Activated CD8-positive, alpha-beta memory T cell treated with anti-CD3 and anti-CD28 coated beads, Interleukin-2, amount 50 U/mL, for 4 hours (primary cell): ENCODE measurements around the gene FHL2.
"Not testable (repeated sequence)": the region's sequence is repeated elsewhere in the genome, so short reads cannot be mapped to it uniquely, and the experiment has no call there.

Experiments used
- DNase-seq: peaks from one replicate; pipeline ENCODE4 v3.0.0-alpha.2; 2020

FHL2 gene, protein sequence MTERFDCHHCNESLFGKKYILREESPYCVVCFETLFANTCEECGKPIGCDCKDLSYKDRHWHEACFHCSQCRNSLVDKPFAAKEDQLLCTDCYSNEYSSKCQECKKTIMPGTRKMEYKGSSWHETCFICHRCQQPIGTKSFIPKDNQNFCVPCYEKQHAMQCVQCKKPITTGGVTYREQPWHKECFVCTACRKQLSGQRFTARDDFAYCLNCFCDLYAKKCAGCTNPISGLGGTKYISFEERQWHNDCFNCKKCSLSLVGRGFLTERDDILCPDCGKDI

DNA sequence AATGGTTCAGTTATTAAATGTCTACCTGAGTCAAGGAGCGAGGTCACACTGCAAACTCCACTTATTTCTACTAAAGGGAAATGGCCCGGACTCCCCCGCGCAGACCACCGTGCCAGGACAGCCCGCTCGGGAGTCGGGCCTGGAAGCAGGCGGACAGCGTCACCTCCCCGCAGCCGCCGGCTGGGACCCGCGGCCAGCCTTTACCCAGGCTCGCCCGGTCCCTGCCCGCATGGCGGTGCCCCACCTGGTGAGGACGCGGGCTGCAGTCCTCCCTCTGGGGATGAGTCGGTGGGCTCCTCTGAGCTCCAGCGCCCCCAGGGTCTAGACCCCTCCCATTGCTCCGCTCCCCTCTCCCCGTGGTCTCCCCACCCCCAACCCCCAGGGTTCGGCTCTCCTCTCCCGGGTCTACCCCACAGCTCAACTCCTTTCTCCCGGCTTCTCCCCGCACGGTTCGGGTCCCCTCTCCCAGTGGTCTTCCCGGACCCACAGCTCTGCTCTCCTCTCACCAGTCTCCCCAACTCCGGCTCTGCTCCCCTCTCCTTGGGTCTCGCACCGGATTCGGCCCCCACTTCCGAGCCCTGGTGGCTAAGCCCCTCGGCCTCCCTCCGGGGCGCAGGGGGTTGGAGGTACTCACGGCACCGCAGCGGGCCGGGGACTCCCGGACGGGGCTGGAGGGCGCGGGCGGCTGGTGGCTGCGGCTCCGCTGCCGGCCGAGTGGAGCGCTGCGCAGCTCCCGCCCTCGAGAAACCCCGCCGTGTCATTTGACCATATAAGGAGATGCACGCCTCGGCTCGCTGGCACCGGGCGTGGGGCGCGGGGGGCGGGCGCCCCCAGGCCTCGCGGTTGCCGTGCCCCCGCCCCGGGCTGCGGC is at the start of gene FHL2:
Gene FHL2 (minus strand): TSS at position 716 of the 871 bp plus-strand sequence. CDS start 12,535 bp downstream, outside the sequence.
- peak; percentile 70 for DNase-seq

DNA sequence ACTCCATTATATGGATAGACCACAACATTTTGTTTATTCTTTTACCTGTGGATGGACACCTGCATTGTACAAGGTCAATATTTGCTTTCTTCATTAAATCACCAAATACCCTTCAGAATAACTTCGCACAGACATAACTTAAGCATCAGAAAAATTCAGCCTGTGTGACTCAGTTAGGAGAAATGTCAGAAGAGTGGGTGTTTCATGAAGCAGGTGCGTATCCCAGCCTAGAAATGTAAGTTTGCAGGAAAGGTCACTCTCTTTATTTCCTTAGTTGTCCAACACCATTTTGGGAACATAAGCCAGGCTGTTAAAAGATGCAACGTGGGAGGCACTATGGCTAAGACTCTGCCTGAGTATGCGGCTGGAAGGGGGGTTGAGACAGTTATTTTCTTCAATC is 48.6 kb upstream of the FHL2 start:
- no peak for DNase-seq

DNA sequence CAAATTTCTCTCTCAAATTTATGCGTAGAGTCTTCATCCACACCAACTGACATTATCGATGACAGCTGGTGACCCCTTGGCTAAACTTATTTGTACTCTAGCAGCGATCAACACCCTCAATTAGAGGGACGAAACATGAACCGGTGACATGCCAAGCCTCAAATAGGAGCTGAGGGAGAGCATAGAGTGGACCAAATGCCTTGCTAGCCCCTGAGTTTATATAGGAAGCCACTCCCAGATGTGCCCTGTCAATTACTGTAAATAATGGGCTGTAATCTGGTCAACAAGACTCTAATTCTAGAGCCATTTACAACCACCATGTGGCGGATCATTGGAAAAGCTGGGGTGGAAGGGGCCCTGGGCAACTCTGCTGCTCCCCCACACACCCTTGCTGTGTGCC is 47.6 kb upstream of the FHL2 start:
- DNase-seq, result no peak

DNA sequence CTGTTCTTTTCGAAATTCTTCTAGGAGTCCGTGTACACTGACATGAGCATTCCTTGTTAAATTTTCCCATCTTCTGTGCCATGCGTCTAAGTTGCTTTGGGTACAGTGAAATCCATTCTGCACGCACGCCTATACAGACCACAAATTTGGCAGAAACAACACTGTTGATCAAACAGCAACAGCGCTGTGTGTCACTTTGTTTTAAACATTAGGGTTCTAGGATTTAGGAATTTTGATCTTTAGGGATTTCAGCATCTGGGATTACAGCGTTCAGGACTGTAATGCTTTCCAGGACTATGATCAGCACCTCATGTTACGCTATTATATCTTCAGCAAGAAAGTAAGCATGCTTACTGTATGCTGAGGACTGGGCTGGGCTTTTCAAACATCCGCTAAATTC is 47.1 kb upstream of the FHL2 start:
- no peak for DNase-seq

DNA sequence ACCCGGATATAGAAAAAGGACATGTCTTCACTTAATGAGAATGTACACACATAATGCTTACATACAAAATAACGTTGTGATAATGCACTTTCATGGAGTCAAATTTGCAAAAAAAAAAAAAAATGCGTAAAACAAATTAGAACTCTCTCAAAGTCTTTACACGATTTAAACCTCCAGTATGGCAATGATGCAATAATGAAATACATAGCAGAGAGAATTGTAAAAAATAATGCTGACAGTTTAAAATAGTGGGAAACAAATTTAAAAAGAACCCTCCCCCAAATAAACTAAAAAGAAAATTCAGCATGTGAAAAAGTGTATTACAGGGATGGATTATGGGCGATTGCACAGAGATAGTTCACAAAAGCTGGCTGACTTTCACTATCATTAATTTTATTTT is 46.6 kb upstream of the FHL2 start:
- DNase-seq, result no peak

DNA sequence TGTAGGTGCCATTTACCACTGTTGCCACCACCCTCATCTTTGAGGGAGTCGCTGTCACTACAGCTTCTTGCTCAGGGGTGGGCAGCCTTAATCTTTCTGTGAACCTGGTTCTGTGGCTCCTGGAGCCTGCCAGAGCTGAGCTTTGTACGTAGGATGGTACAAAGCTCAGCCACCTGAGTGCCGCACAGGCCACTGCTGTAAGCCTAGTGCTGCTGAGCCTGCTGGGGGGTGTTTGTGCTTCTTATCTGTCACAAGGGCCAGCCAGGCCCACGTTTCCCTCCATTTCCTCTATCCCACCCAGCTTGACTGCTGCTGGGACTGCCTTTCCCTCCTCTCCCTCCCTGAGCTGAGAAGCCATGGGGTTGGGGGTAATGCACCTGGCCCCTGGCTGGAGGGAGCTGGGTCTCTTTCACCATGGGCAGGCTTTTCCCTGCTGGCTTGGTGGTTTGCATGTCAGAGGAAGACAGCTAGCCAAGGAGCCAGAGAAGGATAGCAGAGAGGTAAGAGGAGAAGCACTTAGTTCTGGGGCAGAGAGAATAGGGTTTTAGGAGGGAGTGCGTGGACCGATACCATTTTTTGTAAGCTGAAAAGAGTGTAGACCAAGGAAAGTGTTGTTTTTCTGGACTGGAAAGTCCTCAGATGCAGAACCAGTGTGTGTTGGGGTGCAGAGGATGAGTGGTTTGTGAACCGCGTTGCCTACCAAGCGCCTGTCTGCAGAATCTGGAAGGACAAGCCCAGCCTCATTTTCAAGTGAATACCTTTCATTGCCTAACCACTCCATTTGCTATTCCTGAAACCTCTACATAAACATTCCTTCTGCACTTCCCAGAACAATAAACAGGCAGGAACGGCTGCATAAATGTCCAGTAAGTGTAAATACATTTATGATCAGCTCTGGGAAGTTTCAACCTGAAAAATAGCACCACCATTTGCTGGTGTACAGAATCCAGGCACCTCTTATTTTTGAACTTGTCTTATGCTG is 45.1 kb upstream of the FHL2 start:
- DNase-seq, result no peak

DNA sequence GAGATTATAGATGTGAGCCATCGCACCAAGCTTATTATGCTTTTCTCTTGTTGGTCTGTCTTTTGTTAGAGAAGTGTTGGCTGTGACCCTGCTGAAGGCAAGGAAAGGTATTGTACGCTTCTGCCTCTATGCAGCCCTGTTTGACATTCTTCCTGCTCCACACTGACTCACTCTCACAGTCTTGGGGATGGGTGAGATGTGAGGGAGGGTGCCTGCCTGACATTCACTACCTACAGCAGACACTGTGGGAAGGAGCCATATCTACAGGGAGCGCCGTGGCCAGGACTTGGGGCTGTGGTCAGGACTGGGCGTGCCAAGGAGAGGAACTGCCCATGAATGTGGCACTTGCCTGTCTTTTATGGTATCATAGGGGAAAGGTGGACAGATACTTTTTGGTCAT is 43.9 kb upstream of the FHL2 start:
- no peak for DNase-seq

DNA sequence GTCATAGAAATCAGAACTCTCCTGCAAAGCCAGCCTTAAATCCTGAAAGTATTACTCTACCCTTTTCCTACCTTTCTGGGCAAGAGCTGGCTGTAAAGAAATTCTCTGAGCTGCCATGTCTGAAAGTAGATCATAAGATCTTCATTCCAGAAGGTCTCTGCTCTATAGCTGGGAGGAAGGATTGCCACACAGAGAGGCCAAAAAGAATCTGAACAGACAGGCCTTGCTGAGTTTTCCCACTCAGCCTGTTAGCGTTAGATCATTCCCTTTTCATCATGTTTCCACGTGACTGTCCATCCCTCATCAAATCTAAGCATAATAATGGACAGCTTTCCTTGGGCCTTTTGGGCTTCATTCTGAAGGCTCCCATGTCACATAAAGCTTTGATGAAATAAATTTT is 43.2 kb upstream of the FHL2 start:
- no peak for DNase-seq

DNA sequence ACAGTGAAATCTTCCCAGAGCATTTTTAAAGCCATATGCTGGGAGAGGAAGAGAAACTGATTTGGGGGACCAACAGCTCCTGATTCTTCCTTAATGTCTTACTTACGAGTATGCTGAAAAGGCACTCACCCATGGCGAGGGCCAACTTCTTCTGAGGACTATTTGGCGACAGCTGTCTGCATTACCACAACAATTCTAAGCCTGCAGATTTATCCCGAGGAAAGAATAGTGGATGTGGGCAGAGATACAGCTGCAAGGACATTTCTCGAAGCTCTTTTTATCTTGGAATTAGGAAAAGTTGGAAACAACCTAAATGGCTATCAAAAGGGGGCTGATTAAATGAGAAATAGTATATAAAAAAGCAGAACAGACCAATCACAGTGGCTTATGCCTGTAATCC is 40.3 kb upstream of the FHL2 start:
- DNase-seq, result no peak

DNA sequence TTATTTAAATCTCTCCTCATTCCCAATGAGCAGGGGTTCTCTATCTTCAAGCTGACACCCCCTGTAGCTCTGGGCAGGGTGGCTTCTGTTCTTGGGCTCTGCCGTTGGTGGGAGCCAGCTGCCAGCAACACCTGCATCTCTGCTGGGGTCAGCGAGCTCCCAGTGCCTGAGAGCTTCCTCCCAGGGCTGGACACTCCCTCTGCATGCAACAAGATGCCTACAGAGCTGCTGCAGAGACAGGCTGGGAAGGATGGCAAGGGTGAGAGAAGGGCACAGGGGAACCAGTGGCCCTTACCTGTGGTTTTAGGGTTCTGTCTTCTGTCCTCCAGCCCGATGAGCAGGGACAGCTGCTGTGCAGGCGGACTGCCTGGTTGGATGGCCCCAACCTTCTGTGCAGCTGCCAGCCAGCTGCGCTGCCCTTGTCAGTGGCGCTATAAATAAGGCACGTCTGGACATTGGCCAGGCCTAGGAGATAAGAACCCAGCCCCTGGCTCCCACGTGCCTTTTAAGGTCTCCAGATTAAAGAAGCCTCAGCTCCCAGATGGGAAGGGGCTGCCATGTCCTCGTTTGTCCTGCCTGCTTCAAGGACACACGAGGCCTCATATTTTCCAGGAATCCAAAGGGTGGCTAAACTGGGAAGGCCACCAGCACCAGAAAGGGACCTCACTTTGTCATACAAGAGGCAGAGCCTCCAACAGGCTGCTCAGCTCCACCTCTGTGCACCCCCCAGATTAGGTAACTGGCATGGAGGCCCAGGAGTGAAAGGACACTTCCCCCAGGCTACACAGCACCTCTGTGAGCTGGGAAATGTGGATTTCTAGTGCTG is 39.5 kb upstream of the FHL2 start:
- DNase-seq, result no peak

DNA sequence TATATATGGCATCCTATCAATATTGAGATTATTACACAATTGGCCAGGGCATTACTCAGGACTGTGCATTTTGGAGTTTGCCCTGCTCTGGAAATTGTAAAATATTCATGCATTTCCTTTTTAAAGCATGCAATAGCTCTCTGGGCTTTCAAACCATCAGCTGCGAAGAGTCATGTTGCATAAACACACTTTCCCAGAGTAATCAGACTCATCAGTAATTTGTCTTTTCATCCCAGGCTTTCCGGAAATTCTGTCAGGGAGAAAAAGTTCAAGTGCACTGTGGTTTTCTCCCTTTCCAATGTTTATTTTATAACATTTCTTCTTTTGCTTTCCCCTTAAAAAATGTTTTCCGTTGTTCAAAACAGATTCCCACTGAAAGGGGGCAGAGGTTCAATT is 38.9 kb upstream of the FHL2 start:
- DNase-seq, result no peak

DNA sequence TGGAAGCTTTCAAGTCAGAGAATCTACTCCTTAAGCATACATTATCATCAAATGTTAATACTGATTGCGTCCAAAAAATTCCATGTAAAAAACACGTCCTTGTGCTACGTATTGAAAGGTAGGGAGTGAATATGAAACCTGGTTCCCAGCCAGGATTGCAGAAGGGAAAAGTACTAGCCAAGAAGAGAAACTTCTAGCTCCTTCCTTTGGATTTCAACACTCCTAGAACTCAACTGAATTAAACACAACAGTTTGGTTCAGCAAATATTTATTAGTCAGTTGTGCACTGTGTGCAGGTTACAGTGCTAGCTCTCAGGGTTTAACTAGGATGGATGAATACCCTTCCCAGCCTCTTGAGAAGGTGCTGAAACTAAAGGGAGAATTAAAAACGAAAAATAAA is 33.9 kb upstream of the FHL2 start:
- DNase-seq, result no peak

DNA sequence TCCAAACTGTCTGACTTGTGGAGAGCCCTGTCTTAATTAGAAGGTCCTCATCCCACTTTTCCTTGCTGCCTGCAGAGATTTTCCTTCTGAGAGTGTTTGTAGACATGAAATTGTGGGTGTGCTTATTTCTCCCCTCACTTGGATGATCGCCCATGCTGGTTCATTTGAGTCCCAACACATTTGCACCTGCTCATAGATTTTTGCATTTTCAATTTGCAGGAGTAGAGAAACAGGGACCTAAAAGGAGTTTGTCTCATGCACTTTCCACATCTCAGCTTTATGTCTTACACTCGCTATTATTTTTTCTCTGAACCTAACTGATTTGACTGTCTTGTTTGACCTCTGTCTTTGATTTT is 33.2 kb upstream of the FHL2 start:
- no peak for DNase-seq

DNA sequence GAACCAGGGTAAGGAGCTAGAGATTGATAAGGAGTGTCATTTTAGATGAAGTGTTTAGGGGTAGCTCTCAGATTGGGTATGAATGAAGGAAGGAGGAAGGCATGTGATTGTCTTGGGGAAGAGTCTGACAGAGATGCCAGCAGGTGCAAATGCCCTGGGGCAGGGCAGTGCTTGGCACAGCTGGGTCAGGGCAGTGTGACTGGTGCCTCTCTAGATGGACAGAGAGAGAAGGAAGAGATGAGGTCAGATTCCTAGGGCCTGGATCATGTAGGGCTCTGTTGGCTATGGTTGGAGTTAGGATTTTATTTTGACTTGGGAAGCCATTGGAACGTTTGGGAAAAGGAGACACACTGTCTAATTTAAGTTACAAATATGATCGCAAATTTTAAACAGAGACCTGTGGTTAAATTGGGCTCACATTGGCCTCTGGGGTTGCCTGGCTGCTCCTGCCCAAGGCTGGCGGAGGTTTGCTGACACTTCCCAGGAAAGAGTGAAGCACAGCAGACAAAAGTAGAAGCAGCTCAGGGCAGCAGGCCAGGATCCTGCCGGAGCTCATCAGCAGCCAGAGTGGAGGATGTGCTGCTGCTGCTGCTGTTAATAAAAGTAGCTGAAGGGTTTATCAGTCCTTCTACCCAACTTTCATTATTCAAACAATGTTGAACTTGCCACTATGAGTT is 32.7 kb upstream of the FHL2 start:
- DNase-seq, result no peak

DNA sequence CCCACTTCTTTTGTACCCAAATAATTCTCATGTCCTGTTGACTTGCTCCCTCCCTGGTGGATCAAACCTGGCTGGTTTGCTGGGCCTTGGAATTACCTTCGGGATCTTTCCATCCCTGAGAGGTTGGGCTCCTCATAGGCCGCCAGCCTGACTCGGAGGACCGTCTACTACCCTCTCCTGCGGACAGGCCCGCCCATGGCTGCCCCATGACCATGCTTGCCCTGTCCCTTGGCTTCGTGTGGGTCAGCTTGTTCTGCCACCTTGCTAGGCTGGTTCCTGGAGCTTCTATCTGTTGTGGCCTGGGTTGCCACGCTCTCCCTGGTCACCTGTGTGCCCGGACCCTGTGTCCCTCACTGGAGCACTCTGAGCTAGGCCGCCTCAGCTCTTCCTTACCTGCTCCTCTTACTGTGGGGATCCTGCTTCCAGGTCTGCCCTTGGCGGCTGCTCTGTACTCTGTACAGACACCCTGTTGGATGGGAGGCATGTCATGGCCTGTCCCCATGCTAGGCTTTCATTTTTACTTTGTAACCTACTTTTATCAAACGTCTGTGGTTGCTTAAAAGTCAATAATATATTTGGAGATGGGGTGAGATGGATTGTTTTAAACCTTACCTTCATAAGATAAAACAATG is 29.7 kb upstream of the FHL2 start:
- no peak for DNase-seq

DNA sequence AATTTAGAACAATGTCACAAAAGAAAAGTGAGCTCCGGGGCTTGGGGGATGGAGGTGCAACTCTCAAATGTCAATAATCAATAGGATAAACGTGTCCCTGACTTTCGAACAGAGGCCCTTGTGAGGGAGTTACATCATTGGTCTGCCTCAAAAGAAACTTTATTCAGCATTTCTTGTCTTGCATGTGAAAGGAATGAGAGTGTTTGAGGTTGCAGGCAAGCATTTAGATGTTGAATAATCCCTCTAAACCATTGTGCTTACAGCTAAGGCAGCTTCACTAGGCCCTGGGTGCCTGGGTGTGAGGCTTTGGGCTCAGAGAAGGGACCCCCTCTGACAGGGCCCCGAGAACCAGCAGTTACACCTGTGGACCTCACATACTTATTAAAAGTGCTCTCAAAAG is 28.6 kb upstream of the FHL2 start:
- DNase-seq, result no peak

DNA sequence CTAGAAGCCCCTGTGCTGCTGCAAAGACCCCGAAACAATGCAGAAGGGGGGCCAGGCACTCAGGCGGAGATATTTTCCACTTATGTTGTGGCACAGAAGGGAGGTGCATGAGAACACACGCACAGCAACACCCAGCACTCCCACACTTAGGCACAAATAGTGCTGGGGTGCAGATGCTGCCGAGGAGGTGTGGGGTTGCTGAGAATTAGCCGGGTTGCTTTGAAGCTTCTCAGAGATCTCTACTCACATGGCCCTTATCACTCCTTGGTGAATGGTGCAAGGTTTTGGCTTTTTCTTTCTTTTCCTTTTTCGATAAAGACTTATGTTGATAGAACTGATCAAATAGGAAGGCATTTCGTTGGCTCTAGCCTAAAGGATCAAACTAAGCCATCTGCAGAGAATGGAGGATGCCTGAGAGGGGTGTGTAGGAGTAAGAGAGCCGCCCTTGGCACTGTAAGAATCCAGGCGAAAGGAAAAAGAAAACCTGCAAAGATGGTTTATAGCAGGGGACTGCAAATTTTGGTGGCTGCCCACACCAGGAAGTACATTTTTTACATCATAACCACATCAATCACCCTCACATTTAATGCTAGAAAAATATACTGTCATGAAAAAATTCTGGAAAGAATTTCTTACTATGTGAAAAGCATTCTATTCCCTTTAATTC is 27.9 kb upstream of the FHL2 start:
- no peak for DNase-seq

DNA sequence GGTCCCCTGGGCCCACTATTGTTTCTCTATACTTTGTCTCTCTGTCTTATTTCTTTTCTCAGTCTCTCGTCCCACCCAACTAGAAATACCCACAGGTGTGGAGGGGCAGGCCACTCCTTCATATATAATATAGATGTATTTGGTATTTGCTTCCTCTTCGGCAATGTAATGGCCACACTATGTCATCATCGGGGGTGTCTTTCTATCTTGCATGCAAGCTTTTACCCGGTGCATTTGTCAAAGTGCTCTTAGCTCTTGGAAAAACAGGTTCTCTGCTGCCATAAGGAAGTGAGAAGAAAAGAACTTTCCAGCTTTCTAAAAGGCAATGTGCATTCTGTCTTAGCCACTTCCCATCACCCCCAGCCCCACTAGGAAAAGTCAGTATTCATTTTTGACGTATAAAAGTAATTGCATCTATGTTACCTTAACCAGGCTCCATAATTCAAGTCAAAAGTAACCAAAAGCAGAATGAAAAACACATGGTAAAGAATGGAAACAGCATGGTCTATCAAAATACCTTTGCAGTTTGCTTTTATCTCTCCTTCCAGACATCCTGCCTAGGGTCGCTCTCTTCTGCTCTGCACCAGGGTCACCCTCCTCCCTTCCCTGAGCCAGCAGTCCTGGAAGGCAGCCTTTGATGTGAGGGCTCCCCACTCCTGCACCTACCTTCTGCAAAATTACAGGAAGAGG is 27.2 kb upstream of the FHL2 start:
- DNase-seq, result no peak

DNA sequence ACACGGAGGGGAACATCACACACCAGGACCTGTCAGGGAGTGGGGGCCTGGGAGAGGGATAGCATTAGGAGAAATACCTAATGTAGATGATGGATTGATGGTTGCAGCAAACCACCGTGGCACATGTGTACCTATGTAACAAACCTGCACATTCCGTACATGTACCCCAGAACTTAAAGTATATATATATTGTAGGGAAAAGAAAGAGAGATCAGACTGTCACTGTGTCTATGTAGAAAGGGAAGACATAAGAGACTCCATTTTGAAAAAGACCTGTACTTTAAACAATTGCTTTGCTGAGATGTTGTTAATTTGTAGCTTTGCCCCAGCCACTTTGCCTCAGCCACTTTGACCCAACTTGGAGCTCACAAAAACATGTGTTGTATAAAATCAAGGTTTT is 26.0 kb upstream of the FHL2 start:
- DNase-seq, result not testable (repeated sequence)

DNA sequence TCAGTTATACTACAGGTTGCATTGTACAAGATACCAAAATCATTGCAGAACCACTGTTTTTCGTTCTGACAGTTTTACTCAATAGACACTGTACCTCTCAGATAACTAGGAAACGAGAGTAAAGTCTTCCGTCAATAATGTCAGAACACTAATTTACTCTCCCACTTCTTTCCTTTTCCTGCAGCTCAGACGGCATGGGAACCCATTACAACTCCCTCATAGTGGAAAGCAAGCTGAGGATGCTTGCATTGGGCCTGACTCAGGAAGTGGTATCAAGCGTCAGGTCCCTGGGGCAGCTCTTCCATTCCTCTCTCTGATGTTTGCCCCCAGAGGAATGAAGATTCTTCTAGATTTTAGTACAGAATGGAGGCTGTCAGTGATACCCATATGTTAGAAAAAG is 23.9 kb upstream of the FHL2 start:
- DNase-seq, result no peak
